HUDEP-2 (cell line): ENCODE results near the gene SPATA3.

Source experiments
- DNase-seq, 76 experiments: peaks; one replicate each; lab custom pipeline; 2025; ENCODE audit not compliant: unreplicated experiment in 76 of 76; lab: John Stamatoyannopoulos, UW

Gene SPATA3

GRCh38 chr2:230995821-230996220 lies at the start of gene SPATA3:
Gene SPATA3 (plus strand): TSS chr2:230996121. CDS start chr2:230996234, 113 bp downstream.
- no peak for DNase-seq

DNA sequence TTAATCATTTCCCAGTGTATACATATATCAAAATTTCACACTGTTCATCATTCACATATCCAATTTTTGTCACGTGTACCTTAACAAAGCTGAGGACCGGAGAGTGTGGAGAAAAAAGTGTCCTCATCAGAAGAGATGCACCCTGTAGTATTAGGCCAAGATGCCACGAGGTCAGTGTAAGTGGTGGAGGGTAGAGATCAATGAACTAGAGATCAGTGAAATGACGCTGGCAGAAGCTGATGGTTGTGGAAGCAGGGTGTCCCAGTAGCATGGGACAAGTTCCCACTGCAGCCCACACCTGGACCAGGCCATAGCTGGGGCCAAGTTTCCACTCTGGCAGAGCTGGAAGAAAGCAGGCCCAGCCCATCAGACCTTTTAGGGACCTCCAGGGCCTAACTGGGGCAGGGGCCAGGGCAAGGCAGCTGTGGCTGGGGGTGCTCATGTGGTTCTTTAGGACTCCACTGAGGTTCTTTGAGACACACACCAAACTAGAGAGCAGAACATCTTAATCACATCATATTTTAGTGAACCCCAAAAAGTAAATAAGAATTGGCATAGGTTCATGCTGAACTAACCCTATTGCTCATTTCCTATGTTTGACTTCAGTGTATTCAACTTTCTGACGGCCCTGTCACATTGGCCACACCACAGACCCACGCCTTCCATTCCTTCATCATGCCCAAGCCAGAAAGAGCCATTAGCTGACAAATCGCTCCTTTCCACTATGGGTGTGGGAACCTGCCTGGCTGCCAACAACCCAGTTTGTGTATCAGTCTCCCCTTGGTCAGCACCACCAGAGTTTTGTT lies 49.3 kb upstream of the SPATA3 start:
- no peak for DNase-seq

DNA sequence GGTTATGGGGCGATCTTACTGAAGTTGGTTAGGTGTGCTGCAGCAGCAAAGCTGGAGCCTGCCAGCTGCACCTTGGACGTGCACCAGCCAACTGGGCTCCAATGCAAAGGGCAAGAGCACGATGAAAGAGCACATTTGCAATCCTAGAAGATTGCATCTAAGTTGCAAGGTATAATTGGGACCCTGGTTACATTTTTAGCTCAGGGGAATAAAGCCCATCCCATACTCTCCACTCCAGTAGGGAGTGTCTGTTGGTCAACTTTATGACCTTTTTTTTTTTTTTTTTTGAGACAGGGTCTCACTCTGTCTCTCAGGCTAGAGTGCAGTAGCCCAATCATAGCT lies 48.7 kb upstream of the SPATA3 start:
- DNase-seq = no peak

GRCh38 chr2:230947908-230948365 lies 48.0 kb upstream of the SPATA3 start:
- DNase-seq = no peak

DNA sequence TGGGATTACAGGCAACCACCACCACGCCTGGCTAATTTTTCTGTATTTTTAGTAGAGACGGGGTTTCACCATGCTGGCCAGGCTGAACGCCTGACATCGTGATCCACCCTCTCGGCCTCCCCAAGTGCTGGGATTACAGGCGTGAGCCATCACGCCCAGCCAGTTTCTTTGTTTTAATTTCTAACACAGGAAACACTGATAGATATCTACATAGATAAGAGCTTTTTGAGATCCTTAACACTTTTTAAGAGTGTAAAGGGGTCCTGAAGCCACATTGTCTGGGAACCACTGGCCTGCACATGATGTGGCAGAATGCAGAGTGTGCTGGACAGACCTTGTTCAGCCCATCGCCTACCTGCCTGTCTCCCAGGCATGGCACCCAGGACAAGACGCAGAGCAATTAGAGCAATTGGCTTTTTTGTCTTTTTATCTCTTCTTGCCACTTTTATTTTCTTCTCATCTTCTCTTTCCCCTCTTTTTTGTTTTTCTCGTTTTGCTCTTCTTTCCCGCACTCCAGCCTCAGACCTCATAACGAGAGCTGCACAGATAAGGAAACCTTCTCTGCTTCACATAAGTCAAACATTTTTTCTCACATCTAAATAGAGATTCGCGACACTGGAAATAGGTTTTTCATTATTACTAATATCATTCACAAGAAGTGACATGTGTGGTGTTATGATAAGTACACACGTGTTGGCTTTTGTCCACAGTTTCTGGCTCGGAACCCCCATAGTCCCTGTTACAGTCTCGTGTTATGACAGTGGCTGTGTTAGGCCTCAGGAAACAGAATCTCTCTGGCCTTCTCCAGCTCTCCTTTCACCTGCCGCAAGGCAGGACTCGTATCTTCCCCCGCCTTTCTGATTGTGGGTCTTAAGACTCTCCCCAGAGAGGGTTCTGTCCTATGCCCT lies 45.7 kb upstream of the SPATA3 start:
- DNase-seq = no peak

GRCh38 chr2:230950874-230951339 lies 45.0 kb upstream of the SPATA3 start:
- no peak for DNase-seq

GRCh38 chr2:230951396-230951795 lies 44.5 kb upstream of the SPATA3 start:
- no peak for DNase-seq

DNA sequence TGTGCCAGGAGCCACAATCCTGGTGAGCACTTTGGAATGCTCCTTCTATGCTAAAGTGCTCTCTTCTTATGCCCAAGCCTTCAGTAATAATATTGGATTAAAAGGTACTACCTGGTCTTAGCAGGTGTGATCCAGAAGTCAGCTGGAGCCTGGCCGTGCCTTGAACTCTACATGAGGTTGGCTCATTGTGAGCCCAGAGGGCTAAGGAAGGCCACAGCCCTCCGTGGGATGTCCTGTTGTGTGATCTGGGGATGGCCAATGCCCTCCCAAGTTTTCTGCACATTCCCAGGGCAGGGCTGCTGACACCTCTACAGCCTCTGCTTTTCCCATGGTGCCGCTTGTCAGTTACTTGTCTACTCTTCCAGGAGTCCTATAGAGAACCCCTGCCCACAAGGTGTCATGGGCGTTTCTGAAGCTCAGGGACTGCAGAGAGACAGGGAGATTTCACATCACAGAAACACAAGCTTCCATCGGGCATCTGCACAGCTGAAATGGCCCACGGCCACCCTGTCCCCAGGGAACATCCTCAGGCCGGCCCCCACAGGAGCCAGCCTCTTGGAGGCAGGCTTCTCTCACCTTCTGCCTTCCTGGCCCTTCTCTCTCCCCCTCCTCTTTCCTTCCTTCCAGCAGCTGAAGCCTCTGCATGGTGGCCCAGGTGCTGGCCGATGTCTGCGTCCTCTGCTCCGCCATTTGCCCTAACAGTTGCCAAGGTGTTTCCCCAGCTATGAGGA lies 43.5 kb upstream of the SPATA3 start:
- DNase-seq = no peak

DNA sequence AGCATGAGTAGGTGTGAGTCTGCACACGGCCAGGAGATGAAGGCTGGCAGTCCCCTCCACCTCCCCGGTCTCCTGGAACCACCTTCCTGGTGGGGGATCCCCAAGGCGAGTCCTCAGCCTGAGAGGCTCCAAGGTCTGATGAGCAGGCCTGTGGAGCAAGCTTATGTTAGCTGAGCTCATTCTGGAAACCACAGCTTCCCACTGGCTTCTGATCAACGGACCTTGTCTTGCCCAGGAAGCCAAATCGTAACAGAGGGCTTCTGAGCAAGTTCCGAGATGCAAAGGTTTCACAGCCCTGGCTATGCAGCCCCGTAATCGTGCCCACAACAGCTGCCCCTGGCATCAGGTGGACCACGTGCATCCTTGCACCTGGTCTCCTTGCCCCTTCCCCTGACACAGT lies 42.1 kb upstream of the SPATA3 start:
- no peak for DNase-seq

DNA sequence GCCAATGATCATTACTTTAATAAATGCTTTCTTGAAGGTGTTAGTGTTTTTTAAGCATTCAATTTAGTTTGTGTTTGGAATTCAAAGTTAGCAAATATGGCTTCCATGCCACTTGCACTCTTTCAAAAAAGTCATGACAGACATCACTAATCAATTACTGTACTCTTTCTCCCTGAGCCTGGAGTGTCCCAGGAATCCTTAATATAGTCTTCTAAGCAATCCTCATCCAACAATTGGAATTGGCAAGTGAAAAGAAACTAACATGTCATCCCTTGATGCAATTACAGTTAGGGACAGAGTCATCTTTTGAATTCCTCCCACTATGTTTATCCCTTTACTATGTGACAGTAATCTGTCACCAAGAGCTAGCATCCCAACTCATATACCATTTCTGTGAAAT lies 41.2 kb upstream of the SPATA3 start:
- no peak for DNase-seq

GRCh38 chr2:230955163-230955737 lies 40.7 kb upstream of the SPATA3 start:
- DNase-seq = no peak

- DNase-seq = no peak
These were observed 38.8 kb upstream of the SPATA3 start for GRCh38 chr2:230956827-230957755.

DNA sequence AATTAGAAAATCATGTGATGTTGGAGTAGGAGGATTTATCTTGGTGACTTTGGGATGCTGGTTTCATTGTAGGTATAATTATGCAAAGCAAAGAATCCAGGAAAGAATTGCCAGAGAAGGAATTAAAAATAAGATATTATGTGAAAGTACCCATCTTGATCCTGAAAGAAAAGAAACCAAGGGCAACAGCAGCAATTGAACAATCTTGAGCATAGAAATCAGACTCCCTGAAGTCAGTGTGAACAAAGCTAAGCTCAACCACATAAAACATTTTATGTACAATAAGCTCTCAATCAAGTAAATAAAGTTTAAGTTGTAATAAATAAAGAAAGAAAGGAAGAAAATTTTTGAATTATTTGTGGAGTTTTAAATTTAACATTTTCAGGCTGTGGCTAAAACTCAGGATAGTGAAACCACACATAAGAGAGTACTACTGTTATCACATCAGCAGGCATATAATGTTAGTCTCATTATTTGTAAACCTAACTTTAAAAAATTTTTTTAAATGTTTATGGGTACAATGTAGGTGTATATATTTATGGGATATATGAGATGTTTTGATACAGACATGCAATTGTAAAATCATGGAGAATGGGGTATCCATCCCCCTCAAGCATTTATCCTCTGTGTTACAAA lies 38.0 kb upstream of the SPATA3 start:
- no peak for DNase-seq

GRCh38 chr2:230958820-230959756 lies 36.8 kb upstream of the SPATA3 start:
- no peak for DNase-seq

DNA sequence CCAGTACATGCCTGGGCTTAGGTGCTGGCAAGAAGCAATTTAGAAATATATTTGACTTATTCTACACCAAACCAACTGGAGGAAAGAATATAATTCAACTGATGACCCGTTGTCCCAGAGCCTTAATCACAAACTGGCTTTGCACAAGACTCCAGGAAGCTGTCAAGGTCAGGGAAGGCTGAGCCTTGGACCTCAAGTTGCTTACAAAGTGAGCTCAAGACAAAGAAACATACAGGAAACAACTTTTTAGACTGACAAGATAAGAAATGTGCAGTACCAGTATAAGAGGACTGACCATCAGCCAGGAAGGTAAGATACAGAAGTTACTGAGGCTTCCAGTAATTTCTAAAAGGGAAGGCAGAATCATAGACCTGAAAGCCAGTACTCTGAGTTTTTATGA lies 35.9 kb upstream of the SPATA3 start:
- DNase-seq = no peak

- DNase-seq = no peak
These were observed 34.8 kb upstream of the SPATA3 start for GRCh38 chr2:230961091-230961491.

DNA sequence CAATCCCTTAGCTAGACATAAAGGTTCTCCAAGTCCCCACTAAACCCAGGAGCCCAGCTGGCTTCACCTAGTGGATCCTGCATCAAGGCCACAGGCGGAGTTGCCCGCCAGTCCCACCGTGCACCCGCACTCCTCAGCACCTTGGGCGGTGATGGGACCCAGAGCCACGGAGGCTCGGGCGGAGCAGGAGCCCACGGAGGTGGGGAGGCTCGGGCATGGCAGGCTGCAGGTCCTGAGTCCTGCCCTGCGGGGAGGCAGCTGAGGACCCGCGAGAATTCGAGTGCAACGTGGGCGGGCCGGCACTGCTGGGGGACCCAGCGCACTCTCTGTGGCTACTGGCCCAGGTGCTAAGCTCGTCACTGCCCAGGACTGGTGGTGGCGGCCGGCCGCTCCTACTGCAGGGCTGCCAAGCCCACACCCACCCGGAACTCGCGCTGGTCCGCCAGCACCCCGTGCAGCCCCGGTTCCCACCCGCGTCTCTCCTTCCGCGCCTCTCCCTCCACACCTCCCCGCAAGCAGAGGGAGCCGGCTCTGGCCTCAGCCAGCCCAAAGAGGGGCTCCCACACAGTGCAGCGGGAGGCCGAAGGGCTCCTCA lies 31.7 kb upstream of the SPATA3 start:
- no peak for DNase-seq

- no peak for DNase-seq
These were observed 28.8 kb upstream of the SPATA3 start for GRCh38 chr2:230967113-230967512.
